Adipose tissue (tissue), 3 donors: ENCODE data around the gene SLC2A4RG. TPM values are rescaled to one million over a fixed set of nuclear protein-coding genes. Genes with fewer than 3 reads are reported as not detected.

Experiments
- H3K27ac ChIP-seq: one replicate; pipeline ENCODE4 v1.5.1; 2013; ENCODE audit warnings: low read depth, low read length
- WGBS, 3 donors: extraction: QIAGEN DNeasy Blood & Tissue Kit; methylation state at CpG; one replicate each; pipeline ENCODE4 v1.1.7; 2013; 5-methylcytosine and 5-hydroxymethylcytosine counted together
- polyA plus RNA-seq, 3 donors: library from polyadenylated mRNA; stranded (reverse); fragments of 200-250 nt; gene quantifications; one replicate each; pipeline ENCODE4 v1.2.3, GENCODE V29; 2013
- donor health status: healthy with polysubstance abuse.
- donor health status: Bipolar disorder and iron deficiency.
- donor health status: healthy.

SLC2A4RG gene
- polyA plus RNA-seq, 3 donors: 28.3 to 137 (median 72.8) TPM

DNA sequence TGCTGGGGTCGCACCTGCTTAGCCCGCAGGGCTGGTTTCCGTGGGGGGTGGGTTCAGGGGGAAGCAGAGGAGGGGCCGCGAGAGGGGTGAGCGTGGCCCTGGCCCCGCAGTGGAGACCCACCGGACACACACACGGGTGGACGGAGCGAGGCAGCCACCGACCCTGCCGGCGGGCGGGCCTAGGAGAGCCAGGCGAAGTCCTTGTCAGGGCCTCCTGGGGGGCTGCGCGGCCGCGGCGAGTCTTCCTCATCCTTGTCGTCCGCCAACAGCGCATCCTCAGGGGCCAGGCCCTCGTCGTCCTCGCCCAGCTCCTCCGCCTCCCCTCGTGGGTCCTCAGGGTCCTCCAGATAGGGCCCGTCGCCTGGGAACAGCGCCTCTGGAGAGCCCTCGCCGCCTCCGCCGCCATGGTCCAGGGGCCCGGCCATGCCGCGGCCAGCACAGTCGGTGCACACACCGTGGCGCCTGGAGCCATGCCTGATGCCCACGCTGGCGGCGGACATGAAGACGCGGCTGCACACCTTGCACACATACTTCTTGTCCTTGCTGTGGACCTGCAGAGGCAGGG, 7.3 kb downstream of the SLC2A4RG start:
- 90 to 95% (median 93%) methylated on average over 37 to 47 of the region's 47 CpGs for WGBS, 3 donors
- H3K27ac ChIP-seq: no peak overlapping the region

DNA sequence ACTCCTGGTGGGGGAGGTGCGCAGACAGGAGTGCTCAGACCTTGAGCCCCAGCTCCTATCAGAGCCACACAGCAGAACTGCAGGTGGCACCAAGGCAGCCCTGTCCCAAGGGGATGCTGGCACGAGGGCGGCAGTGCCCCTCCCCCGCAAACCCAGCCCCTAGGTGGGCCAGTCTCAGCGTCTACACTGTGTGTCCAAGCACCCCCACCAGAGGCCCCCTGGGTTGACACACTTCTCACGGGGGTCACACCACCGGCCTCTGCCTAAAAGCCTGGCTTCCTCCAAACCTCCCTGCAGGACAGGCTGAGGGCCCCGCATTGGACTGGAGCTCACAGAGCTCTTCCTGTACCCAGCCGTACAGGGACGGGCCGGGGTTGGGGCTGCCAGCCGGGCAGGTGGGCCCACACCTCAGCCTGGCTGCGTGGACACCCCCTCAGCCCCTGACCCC, 8.1 kb downstream of the SLC2A4RG start:
- WGBS, 3 donors: 62 to 82% (median 79%) methylated on average over 9 to 13 of the region's 13 CpGs
- no peak overlapping the region for H3K27ac ChIP-seq

DNA sequence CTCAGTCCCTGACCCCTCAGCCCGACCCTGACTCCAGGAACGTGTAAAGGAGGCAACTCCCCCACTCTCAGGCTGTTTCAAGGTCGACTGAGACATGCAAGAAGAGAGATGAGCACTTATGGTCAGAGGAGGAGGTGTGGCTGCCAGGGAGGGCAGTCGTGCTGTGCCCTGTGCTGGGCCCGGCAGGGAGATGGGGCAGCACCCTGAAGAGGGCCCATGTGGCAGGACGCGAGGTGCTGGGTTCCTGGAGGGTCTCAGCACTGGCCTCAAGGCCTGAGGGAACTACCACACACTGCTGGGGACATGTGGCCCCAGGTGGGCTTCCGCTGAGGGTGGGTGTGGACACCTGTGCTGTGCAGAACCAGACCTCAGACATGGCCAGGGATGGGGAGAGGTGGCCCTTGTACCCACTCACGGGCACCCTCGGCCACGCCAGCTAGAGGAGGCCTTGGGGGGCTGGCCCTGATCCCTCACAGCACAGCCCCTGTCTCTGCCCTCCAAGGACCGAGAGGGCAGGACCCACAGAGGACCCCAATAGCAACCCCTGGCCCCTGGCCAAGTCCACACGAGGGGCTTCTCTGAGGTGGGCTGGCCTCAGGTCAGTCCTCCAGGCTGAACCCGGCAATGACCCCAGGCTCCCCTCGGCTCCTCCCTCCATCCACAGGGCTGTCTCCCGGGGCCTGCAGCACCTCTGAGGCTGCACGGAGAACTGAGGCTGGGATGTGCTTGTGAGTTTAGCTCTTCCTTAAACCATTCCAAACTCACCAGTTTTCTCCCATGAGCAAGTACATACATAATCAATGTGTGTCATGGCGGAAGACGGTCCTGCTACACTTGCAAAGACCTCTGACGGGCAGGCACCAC, 8.7 kb downstream of the SLC2A4RG start:
- 76 to 79% (median 78%) methylated on average over 20 of the region's 20 CpGs for WGBS, 3 donors
- no peak overlapping the region for H3K27ac ChIP-seq

DNA sequence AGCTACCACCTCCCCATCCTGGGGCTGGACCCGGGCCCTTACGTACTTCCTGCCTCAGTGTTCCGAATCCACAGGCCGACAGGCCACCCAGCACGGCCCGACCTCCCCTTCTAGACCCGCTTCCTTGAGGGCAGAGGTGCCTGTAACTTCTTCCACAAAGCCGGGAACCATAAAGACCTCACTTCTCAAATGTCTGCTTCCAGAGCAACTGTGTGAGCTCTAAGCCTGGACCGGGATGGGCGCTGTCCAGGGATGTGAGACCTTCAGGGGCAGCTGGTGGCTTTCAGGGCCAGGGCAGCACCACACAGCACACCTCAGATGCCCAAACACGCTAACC, 9.3 kb downstream of the SLC2A4RG start:
- 90 to 94% (median 92%) methylated on average over 11 of the region's 11 CpGs for WGBS, 3 donors
- no peak overlapping the region for H3K27ac ChIP-seq

DNA sequence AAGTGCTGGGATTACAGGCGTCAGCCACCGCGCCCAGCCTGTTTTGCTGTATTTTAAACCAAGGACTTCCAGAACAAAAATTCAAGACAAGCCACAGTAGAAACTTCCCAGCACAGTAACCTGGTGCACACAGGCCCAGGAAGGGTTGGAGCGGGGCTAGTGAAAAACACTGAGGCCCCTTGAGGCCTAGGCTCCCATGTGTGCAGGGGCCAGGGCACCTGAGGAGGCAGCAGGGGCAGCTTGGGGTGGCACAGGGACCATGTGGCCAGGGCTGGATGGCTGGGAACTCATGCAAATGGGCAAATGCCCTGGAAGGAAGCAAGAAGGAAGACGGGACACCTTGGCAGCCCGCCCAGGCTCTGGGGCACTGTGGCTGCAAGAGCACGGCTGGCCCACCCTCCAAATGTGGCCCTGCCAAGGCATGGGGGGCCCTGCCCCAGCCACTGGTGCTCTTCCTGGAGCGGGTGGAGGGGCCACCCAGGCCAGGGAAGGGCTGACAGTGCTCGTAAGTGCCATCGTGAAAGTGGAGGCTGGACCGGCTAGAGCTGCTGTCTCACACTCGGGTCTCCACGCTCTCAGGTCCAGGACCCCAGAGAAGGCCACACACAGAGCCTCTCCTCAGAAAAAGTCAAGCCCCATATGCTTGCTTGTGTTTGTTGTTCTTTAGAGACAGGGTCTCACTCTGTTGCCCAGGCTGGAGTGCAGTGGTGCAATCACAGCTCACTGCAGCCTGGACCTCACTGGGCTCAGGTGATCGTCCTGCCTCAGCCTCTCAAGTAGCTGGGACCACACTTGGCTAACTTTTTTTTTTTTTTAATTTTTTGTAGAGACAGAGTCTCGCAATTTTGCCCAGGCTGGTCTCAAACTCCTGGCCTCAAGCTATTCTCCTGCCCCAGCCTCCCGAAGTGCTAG, 10.3 kb downstream of the SLC2A4RG start:
- 88 to 93% (median 89%) methylated on average over 15 to 16 of the region's 16 CpGs for WGBS, 3 donors
- H3K27ac ChIP-seq: no peak overlapping the region

DNA sequence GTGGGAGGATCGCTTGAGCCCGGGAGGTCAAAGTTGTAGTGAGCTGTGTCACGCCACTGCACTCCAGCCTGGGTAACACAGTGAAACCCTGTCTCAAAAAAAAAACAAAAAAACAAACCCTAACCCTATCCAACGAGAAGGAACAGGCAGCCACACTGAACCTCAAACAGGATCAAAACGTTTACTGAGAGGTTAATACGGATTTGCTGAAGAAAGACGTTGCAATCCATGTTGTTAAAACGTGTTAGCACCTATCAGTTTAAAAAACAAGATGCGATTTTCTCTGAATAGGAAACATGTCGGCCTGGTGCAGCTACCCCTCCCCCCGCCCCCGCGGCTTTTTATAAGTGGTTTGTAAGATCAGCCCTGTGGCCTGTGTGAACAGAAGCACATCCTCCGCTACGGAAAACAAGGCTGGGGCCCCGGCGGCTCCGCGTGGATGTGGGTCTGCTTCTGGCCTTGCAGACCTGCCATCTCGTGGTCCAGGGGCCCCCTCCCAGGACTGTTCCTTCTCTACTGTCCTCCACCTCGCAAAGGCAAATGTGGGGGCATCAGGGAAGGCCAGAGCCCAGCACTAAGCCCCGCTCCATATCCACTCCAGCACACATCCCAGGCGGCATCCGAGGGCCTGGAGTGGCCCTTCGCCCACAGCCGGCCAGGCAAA, 11.4 kb downstream of the SLC2A4RG start:
- no peak overlapping the region for H3K27ac ChIP-seq
- WGBS, 3 donors: 68 to 78% (median 74%) methylated on average over 26 of the region's 26 CpGs

DNA sequence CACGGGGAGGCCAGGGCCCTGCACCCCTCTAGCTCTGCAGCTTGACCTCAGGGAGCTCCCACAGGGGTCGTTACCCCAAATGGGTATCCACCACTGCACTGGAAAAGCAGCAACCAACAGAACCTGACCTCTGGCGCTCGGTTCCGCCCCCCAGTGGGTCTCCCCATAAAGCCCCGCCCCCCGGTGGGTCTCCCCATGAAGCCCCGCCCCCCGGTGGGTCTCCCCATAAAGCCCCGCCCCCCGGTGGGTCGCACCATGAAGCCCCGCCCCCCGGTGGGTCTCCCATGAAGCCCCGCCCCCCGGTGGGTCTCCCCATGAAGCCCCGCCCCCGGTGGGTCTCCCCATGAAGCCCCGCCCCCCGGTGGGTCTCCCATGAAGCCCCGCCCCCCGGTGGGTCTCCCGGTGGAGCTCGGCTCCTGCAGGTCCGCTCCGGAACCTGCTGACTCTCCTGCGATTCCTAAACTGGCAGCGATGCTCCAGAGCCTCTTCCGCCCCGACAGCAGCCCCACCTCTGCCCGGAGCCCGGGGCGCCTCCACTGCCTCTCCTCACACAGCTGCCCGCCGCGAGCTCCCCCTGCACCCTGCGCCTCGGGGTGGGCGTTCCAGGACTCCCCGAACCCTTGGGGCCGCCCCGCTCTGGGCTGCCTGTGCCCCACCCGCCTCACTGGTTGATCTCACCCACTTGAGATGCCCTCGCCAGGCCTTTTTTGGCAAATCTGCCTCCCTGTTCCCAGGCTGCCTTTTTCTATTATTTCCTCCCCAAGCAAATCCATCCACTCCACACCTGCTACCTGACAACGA, 12.1 kb downstream of the SLC2A4RG start:
- WGBS, 3 donors: 80 to 86% (median 84%) methylated on average over 31 to 41 of the region's 45 CpGs
- no peak overlapping the region for H3K27ac ChIP-seq

DNA sequence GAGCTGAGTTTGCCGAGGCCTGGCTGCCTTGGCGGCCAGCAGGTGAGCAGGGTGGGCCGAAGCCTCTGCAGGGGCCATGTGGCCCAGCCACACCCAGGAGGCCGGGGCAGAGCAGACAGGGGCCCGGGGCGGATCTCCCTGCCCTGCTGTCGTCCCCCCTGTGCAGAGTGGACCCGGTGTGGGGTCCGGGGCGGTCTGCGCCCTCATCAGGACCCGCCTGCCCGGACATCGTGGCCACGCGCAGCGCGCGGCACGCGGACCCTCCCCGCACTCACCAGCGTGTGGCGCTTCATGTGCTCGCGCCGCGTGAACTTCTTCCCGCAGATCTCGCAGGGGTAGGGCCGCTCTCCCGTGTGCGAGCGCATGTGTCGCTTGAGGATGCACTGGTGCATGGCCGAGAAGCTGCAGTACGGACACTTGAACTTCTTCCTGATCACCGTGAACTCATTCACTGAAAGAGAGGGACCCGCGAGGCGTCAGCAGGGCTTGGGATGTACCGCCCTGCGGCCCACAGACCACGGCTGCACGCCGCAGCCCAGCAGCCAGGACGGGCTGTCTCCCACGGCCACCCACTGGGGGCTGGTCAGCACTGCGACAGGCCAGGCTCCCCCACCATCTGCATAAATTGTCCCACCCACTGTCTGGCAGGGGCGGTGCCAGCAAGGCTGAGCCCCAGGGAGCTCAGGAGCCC, 13.0 kb downstream of the SLC2A4RG start:
- 90 to 92% (median 92%) methylated on average over 44 to 49 of the region's 50 CpGs for WGBS, 3 donors
- H3K27ac ChIP-seq: no peak overlapping the region

DNA sequence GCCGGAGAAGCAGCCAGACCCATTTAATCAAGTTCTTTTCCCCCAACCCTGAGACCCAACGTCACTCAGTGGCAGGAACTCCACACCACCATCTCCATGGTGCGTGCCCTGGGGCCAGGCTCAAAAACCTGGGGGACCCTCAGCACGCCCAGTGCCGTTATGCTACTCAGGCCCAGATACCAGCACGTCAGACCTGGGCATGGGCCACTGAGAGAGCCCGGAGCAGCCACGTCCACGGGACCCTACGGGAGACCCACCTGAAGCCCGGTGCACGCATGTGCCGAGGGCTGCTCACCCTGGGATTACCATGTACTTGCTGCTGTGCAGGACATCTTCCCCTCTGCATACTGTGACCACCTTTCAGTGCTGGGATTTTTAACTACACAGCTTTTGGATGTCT, 13.8 kb downstream of the SLC2A4RG start:
- WGBS, 3 donors: 88 to 94% (median 93%) methylated on average over 13 of the region's 13 CpGs
- no peak overlapping the region for H3K27ac ChIP-seq

DNA sequence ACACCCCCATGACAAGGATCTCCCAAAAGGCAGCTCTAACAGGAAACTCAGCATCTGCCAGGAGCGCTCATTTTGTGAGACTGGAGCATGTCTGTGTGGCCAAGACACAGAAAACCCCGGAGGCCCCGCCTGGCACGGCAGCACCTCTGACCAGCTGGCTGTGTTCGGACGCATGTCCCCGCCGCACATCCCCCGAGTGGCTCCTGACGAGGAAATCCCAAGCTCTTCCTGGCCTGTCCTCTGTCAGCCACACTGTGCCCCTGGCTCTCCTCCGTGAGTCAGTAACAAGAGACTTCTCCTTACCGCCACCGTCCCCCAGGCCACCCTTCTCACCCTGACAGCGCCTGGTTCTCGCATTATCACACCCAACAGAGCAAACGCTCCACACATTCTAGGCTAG, 14.4 kb downstream of the SLC2A4RG start:
- WGBS, 3 donors: 68 to 82% (median 70%) methylated on average over 16 of the region's 16 CpGs
- H3K27ac ChIP-seq: no peak overlapping the region

DNA sequence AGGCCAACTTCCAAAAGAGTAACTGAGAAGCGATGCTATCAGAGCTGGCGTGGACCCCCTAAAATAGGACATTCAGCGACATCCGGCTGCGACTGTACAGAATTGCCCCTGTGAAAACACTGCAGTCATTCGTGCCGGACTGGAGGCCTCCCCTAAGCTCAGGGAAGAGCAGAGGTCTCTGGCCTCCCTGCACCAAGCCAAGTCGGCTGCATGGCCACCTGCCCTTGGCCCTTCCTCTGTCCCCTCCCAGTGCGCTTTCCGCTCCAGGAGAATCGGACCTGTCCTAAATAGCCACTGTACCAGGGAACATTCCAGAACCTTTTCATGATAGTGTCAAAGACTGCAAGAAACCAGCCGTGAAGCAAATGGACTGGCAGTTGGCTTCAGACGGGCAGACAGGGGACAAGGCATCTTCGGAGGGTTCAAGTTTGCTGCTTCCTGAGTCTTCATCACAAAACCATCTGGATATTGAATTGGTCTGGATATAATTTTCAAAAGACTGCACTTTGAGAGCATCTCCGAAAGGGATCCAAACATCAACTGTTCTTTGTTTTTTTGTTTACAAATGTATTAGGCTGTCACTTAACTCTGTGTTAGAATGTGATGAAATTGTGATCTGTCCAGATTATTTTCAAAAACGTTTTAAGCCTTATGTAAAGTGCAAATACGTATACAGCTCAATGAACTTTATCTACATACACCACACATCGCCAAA, 16.5 kb downstream of the SLC2A4RG start:
- 80 to 84% (median 83%) methylated on average over 18 of the region's 18 CpGs for WGBS, 3 donors
- H3K27ac ChIP-seq: no peak overlapping the region

DNA sequence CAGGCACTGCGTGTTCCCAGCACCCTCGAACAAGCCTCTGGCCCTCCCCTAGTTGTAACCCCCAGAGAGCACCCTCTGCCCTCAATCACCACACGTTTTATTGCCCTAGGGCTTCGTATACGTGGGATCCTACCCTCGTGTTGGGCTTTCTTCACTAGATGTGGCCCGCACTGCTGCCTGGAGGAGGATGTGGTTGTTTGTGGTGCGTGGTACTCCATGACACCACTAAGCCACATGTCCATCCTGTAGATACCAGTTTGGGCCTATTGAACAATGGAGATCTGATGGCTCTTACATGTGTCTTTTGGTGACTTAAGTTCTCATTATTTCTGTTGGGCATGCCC, 17.0 kb downstream of the SLC2A4RG start:
- WGBS, 3 donors: 59 to 67% (median 60%) methylated on average over 8 of the region's 8 CpGs
- H3K27ac ChIP-seq: no peak overlapping the region

DNA sequence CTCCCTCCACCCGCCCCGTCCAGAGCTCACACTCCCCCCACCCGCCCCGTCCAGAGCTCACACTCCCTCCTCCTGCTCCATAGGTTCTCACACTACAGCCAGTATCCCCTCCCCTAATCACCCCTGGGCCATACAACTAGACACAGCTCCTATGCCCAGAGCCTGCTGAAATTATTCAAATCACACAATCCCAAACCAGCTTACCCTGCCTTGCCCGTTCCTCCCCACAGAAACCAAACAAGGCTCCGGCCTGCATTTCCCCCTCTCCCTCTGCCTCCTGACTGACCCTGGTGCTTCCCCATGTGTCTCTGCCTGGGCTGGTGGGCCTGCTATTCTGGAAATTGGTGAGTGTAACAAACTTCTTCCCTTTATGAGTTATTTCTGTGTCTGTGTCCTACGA, 18.6 kb downstream of the SLC2A4RG start:
- H3K27ac ChIP-seq: no peak overlapping the region
- WGBS, 3 donors: 87 to 93% (median 92%) methylated on average over 6 to 7 of the region's 7 CpGs

DNA sequence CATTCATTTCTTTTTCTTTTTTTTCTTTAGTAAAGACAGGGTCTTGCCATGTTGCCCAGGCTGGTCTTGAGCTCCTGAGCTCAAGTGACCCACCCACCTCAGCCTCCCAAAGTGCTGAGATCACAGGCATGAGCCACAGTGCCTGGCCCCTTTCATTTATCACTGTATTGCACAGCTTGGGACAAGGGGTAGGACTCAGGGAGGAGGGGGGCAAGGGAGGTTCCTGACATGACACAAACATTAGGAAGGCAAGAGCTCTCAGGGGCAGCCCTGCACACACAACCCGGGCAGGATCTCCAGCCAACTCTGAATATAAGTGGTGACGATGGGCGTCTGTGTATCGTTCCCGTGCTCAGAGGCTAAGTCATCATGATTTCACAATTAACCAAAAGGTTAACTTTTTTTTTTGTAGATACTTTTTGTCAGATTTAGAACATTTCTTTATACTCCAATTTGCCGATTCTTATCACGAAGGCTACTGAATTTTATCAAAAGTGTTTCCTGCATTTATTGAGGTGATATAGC, 19.9 kb downstream of the SLC2A4RG start:
- H3K27ac ChIP-seq: no peak overlapping the region
- WGBS, 3 donors: 73 to 91% (median 76%) methylated on average over 7 of the region's 7 CpGs

DNA sequence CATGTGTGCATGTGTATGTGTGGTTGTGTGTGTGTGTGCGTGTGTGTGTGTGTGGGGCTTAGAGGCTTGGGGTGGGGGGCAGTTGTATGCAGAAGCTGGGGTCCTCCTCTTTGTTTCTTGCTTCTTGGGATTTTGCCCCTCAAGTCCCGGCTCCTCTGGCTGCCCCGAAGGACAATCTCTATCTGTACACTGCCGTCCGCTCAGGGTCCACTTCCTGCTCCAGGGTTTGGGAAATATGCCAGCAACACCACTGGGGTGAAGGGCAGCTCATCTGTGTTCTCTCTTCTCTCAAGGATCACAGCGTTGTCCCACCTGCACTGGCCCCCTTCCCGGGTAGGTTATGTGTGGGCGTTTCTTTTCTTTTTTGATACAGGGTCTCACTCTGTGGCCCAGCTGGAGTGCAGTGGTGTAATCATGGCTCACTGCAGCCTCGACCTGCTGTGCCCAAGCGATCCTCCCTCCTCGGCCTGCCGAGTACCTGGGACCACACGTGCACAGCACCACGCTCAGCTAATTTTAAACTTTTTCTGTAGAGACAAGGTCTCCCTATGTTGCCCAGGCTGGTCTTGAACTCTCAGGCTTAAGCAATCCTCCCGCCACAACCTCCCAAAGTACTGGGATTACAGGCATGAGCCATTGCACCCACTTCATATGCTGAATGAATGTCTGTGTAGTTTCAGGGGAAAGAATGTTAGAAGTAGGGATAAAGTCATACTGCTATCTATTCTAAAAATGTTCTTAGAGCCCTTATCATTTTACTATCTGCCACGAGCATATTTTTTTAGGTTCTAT, 25.7 kb downstream of the SLC2A4RG start:
- no peak overlapping the region for H3K27ac ChIP-seq
- 73 to 81% (median 81%) methylated on average over 16 of the region's 16 CpGs for WGBS, 3 donors

DNA sequence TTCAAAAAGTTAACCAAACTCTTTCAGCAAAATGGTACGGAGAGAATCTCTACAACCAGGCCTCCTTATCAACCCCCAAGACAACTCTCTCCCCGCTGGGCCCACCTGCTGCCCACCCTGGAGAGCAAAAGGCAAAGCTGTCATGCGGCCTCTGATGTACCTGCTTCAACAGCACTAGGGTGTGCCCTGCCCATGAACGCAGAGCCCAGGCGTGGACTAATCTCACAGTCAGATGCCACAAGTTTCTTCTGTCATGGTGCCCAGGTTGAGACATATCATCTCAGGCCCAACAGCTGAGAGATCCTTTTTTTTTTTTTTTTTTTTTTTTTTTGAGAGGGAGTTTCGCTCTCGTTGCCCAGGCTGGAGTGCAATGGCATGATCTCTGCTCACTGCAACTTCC, 26.3 kb downstream of the SLC2A4RG start:
- no peak overlapping the region for H3K27ac ChIP-seq
- WGBS, 3 donors: 89 to 94% (median 93%) methylated on average over 7 of the region's 7 CpGs
